ENCODE measurements around the gene NOL7. TPM values are rescaled to one million over a fixed set of nuclear protein-coding genes. Genes with fewer than 3 reads are reported as not detected.

The NOL7 gene
- total and polyA plus RNA-seq, 2 donors from 2014 or later = 65.1 to 71.5 TPM

- H3K36me3 ChIP-seq (ENCODE audit: control insufficient read depth in 2 of 3, insufficient read depth in 3 of 3, low read length in 3 of 3) = peaks cover 0 to 41% (median 10%) of the 10 kb centered on the region in 3 donors
- H3K4me1 ChIP-seq (ENCODE audit: control insufficient read depth in 2 of 3, insufficient read depth in 2 of 3, low read depth in 1 of 3, low read length in 3 of 3) = no peaks in the 10 kb centered on the region
- DNase-seq (no peak), FAIRE-seq (no peak)
- H3K4me3 ChIP-seq (ENCODE audit: low read length in 3 of 3) = no peak overlapping the region
- intact Hi-C loops (cut with DNase I) = no loop called here
- no peak overlapping the region for H3K9ac ChIP-seq (ENCODE audit: low read length in 3 of 3)
- no peak overlapping the region for H3K27ac ChIP-seq (ENCODE audit: low read depth in 2 of 2, low read length in 2 of 2)
- no peak for TF ChIP-seq CTCF (IDR thresholded peaks at IDR 0.05; ENCODE audit: borderline replicate concordance, extremely low read depth, insufficient read depth)
- H3K9me3 ChIP-seq (ENCODE audit: control insufficient read depth in 2 of 3, insufficient read depth in 1 of 3, low read length in 3 of 3) = no peaks in the 10 kb centered on the region
- no peaks in the 10 kb centered on the region for H3K27me3 ChIP-seq (ENCODE audit: control insufficient read depth, insufficient read depth, low read length)
Measured at GRCh38 chr6:13593720-13594119, 21.4 kb upstream of the NOL7 start.

GRCh38 chr6:13597073-13597472, 18.1 kb upstream of the NOL7 start:
- FAIRE-seq (no peak), DNase-seq (no peak)
- H3K9me3 ChIP-seq (ENCODE audit: control insufficient read depth in 2 of 3, insufficient read depth in 1 of 3, low read length in 3 of 3) = no peaks in the 10 kb centered on the region
- no peaks in the 10 kb centered on the region for H3K27me3 ChIP-seq (ENCODE audit: control insufficient read depth, insufficient read depth, low read length)
- intact Hi-C loops (cut with DNase I) = no loop called here
- TF ChIP-seq CTCF (IDR thresholded peaks at IDR 0.05; ENCODE audit: borderline replicate concordance, extremely low read depth, insufficient read depth) = no peak
- H3K4me1 ChIP-seq (ENCODE audit: control insufficient read depth in 2 of 3, insufficient read depth in 2 of 3, low read depth in 1 of 3, low read length in 3 of 3) = no peaks in the 10 kb centered on the region
- no peak overlapping the region for H3K9ac ChIP-seq (ENCODE audit: low read length in 3 of 3)
- no peak overlapping the region for H3K4me3 ChIP-seq (ENCODE audit: low read length in 3 of 3)
- peaks cover 0 to 41% (median 15%) of the 10 kb centered on the region in 3 donors for H3K36me3 ChIP-seq (ENCODE audit: control insufficient read depth in 2 of 3, insufficient read depth in 3 of 3, low read length in 3 of 3)
- H3K27ac ChIP-seq (ENCODE audit: low read depth in 2 of 2, low read length in 2 of 2) = no peak overlapping the region

- no peak for TF ChIP-seq CTCF (IDR thresholded peaks at IDR 0.05; ENCODE audit: borderline replicate concordance, extremely low read depth, insufficient read depth)
- intact Hi-C loops (cut with DNase I) = no loop called here
- Histone ChIP-seq H3K27ac (ENCODE audit: low read depth in 2 of 2, low read length in 2 of 2) (no peak overlapping the region), H3K9me3 (ENCODE audit: control insufficient read depth in 2 of 3, insufficient read depth in 1 of 3, low read length in 3 of 3) (no peaks in the 10 kb centered on the region), H3K36me3 (ENCODE audit: control insufficient read depth in 2 of 3, insufficient read depth in 3 of 3, low read length in 3 of 3) (peaks cover 0 to 29% (median 13%) of the 10 kb centered on the region in 3 donors), H3K4me1 (ENCODE audit: control insufficient read depth in 2 of 3, insufficient read depth in 2 of 3, low read depth in 1 of 3, low read length in 3 of 3) (no peaks in the 10 kb centered on the region), H3K4me3 (ENCODE audit: low read length in 3 of 3) (no peak overlapping the region), H3K27me3 (ENCODE audit: control insufficient read depth, insufficient read depth, low read length) (no peaks in the 10 kb centered on the region), H3K9ac (ENCODE audit: low read length in 3 of 3) (no peak overlapping the region)
- DNase-seq = no peak
- FAIRE-seq = no peak
Measured at GRCh38 chr6:13600036-13600435, 15.1 kb upstream of the NOL7 start.

- no peak for FAIRE-seq
- Histone ChIP-seq H3K36me3 (ENCODE audit: control insufficient read depth in 2 of 3, insufficient read depth in 3 of 3, low read length in 3 of 3) (peaks cover 0 to 14% (median 10%) of the 10 kb centered on the region in 3 donors), H3K27ac (ENCODE audit: low read depth in 2 of 2, low read length in 2 of 2) (no peak overlapping the region), H3K27me3 (ENCODE audit: control insufficient read depth, insufficient read depth, low read length) (no peaks in the 10 kb centered on the region), H3K4me1 (ENCODE audit: control insufficient read depth in 2 of 3, insufficient read depth in 2 of 3, low read depth in 1 of 3, low read length in 3 of 3) (no peaks in the 10 kb centered on the region), H3K4me3 (ENCODE audit: low read length in 3 of 3) (no peak overlapping the region), H3K9me3 (ENCODE audit: control insufficient read depth in 2 of 3, insufficient read depth in 1 of 3, low read length in 3 of 3) (no peaks in the 10 kb centered on the region), H3K9ac (ENCODE audit: low read length in 3 of 3) (no peak overlapping the region)
- intact Hi-C loops (cut with DNase I) = no loop called here
- no peak for DNase-seq
- no peak for TF ChIP-seq CTCF (IDR thresholded peaks at IDR 0.05; ENCODE audit: borderline replicate concordance, extremely low read depth, insufficient read depth)
Measured at GRCh38 chr6:13604135-13604534, 11.0 kb upstream of the NOL7 start.
